ENCODE data around the gene LYPLAL1. TPM values are rescaled to one million over a fixed set of nuclear protein-coding genes. Genes with fewer than 3 reads are reported as not detected.
A peak's percentile ranks its signal among the peaks of the same experiment; 100 is the strongest.

LYPLAL1 gene
- total and polyA plus RNA-seq, 4 donors, result 11.9 to 49.6 (median 32.8) TPM

- DNase-seq (peak in 1 of 3 donors; percentile 71), ATAC-seq (ENCODE audit: insufficient read depth, low FRiP score) (no peak)
- 46 to 89% methylated on average over 4 of the region's 4 CpGs for WGBS, 2 donors
- no peaks in the 10 kb centered on the region for H3K9me3 ChIP-seq (ENCODE audit: control insufficient read depth in 4 of 4, insufficient read depth in 3 of 4, low read length in 3 of 4)
- no peak for TF ChIP-seq CTCF (IDR thresholded peaks at IDR 0.05; ENCODE audit: control extremely low read depth, extremely low read depth)
- H3K27ac ChIP-seq (ENCODE audit: low read depth in 1 of 2, low read length in 1 of 2), result no peak overlapping the region
- peaks cover 0 to 32% (median 0%) of the 10 kb centered on the region in 5 donors for H3K4me1 ChIP-seq (ENCODE audit: control insufficient read depth in 5 of 5, insufficient read depth in 5 of 5, low read length in 5 of 5)
- H3K4me3 ChIP-seq, result no peak overlapping the region
- no peak overlapping the region for H3K9ac ChIP-seq (ENCODE audit: insufficient read depth in 1 of 2, low read length in 2 of 2)
- peaks cover 0 to 8% (median 5%) of the 10 kb centered on the region in 4 donors for H3K36me3 ChIP-seq (ENCODE audit: control insufficient read depth in 4 of 4, insufficient read depth in 4 of 4, low read length in 4 of 4)
- no peaks in the 10 kb centered on the region for H3K27me3 ChIP-seq (ENCODE audit: control insufficient read depth in 3 of 3, insufficient read depth in 3 of 3, low read length in 2 of 3)
Measured at GRCh38 chr1:219227360-219228057, 53.8 kb downstream of the LYPLAL1 start.

GRCh38 chr1:219228058-219228419 is 54.4 kb downstream of the LYPLAL1 start:
- TF ChIP-seq CTCF (IDR thresholded peaks at IDR 0.05; ENCODE audit: control extremely low read depth, extremely low read depth), result no peak
- 91 to 98% methylated on average over 5 of the region's 5 CpGs for WGBS, 2 donors

GRCh38 chr1:219232890-219233289 is 59.2 kb downstream of the LYPLAL1 start:
- Histone ChIP-seq H3K4me1 (ENCODE audit: control insufficient read depth in 5 of 5, insufficient read depth in 5 of 5, low read length in 5 of 5) (peaks cover 0 to 8% (median 0%) of the 10 kb centered on the region in 5 donors), H3K27ac (ENCODE audit: low read depth in 1 of 2, low read length in 1 of 2) (no peak overlapping the region), H3K36me3 (ENCODE audit: control insufficient read depth in 4 of 4, insufficient read depth in 4 of 4, low read length in 4 of 4) (peaks cover 0 to 7% (median 3%) of the 10 kb centered on the region in 4 donors), H3K4me3 (no peak overlapping the region), H3K9me3 (ENCODE audit: control insufficient read depth in 4 of 4, insufficient read depth in 3 of 4, low read length in 3 of 4) (no peaks in the 10 kb centered on the region), H3K9ac (ENCODE audit: insufficient read depth in 1 of 2, low read length in 2 of 2) (no peak overlapping the region), H3K27me3 (ENCODE audit: control insufficient read depth in 3 of 3, insufficient read depth in 3 of 3, low read length in 2 of 3) (no peaks in the 10 kb centered on the region)
- TF ChIP-seq CTCF (IDR thresholded peaks at IDR 0.05; ENCODE audit: control extremely low read depth, extremely low read depth), result no peak
- DNase-seq (no peak), ATAC-seq (ENCODE audit: insufficient read depth, low FRiP score) (no peak)
- WGBS, 2 donors, result 89 to 91% methylated on average over 2 of the region's 2 CpGs

More at GRCh38 chr1:219228058-219228419, 54.4 kb downstream of the LYPLAL1 start:
- Histone ChIP-seq H3K9ac (ENCODE audit: insufficient read depth in 1 of 2, low read length in 2 of 2) (no peak overlapping the region), H3K9me3 (ENCODE audit: control insufficient read depth in 4 of 4, insufficient read depth in 3 of 4, low read length in 3 of 4) (no peaks in the 10 kb centered on the region), H3K4me1 (ENCODE audit: control insufficient read depth in 5 of 5, insufficient read depth in 5 of 5, low read length in 5 of 5) (peaks cover 0 to 32% (median 0%) of the 10 kb centered on the region in 5 donors), H3K4me3 (no peak overlapping the region), H3K27ac (ENCODE audit: low read depth in 1 of 2, low read length in 1 of 2) (no peak overlapping the region), H3K27me3 (ENCODE audit: control insufficient read depth in 3 of 3, insufficient read depth in 3 of 3, low read length in 2 of 3) (no peaks in the 10 kb centered on the region), H3K36me3 (ENCODE audit: control insufficient read depth in 4 of 4, insufficient read depth in 4 of 4, low read length in 4 of 4) (peaks cover 0 to 8% (median 5%) of the 10 kb centered on the region in 4 donors)
- no peak for DNase-seq
- ATAC-seq (ENCODE audit: insufficient read depth, low FRiP score), result no peak
